HG03103 (cell line): Measurements from ENCODE around the gene TNK2.
"Not testable (repeated sequence)": the region's sequence is repeated elsewhere in the genome, so short reads cannot be mapped to it uniquely, and the experiment has no call there.

Experiments used
- ATAC-seq: cut with Tn5 transposase; IDR thresholded peaks from one replicate; pipeline ENCODE4 v1.9.1; 2021; ENCODE audit warnings: low read depth; ENCODE audit not compliant: unreplicated experiment

TNK2 gene

DNA sequence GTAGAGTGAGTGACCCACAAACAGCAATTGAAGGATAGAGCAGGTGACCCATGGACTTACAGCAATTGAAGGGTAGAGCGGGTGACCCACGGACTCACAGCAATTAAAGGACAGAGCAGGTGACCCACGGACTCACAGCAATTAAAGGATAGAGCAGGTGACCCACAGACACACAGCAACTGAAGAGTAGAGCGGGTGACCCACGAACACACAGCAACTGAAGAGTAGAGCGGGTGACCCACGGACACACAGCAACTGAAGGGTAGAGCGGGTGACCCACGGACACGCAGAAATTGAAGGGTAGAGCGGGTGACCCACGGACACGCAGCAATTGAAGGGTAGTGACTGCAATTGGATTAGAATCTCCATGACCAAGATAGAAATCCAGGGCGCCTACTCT lies 9.8 kb upstream of the TNK2 start:
- ATAC-seq: no peak

DNA sequence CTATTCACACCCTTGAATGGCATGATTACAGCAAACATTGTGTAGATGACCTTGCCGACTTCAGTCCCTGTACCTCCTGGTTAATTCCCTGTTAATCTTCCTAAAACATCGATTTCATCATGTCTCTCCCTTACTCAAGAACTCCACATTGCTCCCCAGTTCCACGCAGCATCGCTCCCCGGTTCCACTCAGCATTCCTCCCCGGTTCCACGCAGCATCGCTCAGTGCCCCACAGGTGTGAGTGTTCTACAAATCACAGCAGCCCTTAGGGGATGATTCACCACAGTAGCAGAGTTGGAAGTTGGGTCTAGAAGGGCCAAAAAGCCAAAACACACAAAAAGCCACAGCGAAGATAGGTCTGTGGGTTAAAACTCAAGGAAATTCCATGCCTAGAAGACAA lies 8.6 kb upstream of the TNK2 start:
- ATAC-seq: no peak

DNA sequence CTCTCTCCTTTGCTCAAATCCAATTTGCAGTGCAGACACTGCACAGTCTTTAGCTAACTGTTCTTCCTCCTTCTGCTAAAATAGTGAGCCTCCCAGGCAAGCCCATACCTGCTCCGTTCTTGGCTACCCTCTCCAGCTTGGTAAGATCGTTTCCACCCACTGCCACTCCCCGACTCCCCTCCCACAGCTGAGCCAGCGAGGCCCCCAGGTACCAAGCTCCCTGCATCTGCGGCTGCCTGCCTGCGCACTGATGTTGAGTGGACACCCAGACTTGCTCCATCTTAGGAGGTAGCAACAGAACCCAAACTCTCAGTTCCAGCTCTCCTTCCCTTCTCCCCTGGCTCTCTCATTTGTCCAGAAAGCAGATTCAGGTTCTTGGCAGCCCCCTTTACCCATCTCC lies 7.9 kb upstream of the TNK2 start:
- no peak for ATAC-seq

DNA sequence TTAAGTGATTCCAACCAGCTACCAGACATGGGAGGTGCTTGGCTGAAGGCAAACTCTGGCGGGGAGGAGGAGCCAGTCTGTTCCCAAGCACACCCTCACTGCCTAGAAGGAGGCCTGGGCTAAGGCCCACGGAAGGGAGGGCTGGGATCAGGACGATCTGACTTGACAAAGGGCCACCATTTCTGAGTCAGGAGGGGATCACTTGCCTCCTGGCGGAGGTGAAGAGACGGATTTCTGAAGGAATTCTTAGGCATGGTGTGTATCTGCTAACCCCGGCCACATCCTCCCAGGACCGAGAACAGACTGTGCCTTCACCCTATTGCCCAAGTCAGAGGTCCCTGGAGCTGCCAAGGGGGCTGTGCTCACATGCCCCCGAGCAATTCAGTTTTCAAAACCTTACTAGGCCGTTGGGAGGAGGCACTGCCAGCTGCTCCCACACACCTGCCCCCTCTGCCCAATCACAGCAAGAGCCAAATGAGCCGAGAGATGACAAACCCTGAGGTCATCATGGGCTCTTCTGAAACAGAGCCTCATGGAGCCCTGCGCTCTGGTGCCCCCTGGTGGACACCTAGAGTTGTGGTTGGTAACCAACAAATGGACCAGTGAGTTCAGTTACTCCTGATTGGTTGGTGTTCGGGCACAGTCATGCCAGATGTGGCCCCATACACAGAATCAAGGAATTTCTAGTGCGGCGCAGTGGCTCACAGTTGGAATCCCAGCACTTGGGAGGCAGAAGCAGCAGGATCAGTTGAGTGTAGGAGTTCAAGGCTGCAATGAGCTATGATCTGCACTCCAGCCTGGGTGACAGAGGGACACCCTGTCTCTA lies 6.5 kb upstream of the TNK2 start:
- ATAC-seq: peak; percentile 86

DNA sequence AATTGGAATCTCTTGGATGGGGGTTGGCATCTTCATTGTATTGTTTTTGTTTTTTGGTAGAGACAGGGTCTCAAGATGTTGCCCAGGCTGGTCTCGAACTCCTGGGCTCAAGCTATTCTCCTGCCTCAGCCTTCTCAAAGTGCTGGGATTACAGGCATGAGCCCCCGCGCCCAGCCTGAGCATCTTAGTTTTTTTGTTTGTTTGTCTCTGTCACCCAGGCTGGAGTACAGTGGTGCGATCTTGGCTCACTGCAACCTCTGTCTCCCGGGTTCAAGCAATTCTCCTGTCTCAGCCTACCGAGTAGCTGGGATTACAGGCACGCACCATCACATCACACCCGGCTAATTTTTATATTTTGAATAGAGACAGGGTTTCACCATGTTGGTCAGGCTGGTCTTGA lies 5.8 kb upstream of the TNK2 start:
- not testable (repeated sequence) for ATAC-seq

DNA sequence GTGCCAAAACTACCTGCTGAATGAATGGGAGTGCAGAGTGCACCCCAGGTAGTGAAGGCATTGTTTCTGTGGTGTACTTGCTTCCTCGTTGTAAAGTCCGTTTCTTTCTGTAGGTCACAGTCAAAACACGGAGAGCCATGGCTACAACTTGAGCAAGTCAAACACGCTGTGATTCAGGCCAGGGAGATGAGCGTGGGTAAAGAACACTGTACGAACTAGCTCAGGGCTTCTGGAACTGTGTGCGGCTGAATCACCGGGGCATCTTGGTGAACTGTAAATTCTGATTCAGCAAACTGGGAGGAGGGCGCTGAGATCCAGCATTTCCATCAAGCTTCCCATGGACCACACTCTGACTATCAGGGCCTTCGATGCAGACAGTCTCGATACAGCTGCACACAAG lies 5.0 kb upstream of the TNK2 start:
- no peak for ATAC-seq

DNA sequence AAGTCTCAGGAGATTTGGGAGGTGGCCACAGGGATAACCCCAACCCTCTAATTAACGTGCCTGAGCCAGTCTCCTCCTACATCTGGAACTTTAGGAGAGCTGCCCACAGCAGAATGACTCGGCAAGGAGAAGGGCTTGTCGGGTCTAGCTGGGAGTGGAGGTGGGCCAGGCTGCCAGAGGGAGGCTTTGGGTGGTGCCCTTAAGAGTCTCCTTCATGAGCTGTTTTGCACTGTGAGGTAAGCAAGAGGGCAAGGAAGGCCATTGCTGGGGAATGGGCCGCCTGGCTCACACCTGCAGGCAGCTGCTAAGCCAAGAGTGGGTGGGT lies 3.6 kb upstream of the TNK2 start:
- ATAC-seq: no peak

DNA sequence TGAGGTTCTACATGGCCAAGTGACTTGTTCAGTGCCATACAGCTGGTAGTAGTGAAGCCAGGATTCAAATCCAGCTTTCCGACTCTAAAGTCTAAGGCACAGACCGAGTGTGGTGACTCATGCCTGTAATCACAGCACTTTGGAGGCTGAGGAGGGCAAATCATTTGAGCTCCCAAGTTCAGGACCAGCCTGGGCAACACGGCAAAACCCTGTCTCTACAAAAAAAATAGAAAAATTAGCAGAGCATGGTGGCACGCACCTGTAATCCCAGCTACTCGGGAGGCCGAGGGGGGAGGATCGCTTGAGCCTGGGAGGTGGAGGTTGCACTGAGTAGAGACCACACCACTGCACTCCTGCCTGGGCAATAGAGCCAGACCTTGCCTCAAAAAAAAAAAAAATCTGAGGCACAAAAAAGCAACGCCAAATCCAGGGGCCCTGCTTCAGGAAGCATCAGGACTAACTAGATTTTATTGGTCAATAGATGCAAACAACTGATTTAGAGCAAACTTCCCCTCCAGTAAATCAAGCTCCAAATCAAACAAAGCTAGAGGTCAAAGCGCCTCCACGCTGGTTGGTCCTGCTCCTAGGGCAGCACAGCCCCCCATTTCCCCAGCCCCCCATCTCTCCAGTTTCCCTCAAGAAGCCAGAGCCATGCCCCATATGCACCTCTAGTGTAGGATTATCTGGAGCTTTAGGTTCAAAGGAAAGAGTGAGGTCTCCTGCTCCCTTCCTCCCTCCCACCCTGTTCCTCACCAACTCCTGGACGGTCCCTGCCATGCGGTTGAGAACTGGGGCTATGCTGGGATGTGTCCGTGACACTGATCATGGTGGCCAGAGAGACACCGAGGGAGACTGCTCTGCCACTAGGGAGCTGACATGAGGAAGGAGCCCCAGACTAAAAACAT lies 2.9 kb upstream of the TNK2 start:
- no peak for ATAC-seq

DNA sequence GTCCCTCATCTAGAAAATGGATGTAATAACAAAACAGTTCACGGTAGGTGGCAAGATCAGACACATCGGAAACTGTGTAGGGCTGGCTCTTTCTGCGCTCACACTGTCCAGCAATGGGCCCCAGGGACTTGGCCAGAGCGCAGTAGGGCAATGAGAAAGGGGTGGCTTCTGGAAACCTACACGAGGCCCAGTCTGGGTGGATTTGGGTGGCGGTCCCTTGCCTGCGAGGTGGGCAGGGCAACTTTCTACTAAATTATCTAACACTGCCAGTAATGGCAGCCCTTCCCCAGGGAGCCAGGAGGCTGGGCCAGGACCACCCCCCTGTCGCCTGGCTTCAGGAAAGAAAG lies 2.1 kb upstream of the TNK2 start:
- ATAC-seq: no peak

DNA sequence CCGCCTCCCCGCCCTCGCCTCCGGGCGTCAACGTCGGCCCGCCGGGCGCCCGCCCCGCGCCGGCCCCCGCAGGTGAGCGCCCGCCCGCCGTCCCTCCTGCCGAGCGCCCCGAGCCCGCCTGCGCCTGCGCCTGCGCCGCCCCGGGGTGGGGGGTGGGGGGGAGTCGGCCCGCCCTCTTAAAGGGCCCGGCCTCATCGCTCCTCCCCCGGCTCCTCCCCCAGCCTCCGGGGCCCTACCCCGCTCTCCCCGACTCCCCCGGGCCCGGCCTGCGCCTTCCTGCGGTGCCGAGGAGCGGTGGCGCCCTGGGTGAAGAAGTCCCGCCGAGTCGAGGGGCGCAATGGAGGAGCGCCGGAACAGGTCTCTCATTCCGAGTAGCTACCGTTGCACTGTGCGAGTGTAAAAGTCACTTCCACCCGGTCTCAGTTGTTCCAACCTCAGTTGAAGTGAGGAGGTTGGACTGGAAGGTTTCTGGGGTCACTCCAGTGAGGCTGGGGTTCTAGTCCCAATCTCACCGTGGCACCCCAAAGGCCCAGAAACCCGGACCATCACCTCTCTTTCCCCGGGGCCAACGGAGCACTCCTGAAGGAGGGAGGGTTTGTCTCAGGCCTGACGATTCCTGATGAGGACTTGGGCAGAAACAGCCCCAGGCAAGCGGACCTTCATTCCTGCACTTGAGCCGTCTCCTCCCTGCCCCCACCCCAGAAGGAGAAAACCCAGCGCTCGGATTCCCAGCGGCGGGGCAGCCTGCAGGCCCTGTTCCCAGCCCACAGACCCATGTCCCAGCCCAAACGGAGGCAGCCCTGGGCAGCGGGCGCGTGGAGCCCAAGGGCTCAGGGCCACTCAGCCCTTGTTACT lies 1.5 kb upstream of the TNK2 start:
- peak; percentile 28 for ATAC-seq

DNA sequence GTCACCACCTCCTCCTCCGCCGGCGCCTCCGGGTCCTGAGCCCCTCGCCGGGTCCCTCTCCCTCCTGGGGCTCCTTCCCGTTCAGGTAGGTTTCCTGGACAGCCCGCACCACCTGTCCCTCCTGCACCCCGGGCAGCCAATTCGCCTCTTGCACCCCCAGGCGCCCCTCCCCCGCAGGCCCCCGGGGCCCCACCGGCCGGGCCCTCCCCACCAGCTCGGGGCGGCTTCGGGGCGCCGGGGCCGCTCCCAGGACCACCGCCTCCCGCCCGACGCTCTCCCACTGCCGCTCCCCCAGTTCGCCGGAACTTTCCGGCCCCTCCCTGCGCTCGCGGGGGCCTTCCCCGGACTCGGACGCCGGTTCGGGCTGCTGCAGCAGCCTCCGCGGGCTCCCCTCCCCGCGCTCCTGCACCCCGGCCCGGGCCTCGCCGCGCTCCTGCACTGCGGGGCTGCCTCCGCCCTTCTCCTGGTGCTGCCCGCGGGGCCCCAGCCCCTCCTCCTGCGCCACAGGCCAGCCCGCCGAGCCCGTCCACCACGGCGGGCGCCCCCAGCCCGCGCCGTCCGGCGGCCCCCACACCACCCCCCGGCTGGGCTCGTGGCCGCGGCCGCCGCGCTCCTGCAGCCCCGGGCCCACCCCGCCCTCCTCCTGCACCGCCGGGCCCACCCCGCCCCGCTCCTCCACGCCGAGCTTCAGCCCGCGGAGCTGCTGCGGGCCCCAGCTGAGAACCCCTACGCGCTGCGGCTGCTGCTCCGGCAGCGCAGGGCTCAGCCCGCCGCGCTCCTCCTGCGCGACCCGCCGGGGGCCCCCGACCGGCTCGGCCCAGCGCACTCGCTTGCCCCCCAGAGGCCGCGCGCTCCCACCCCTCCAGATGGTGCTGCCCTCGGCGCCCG lies 587 bp upstream of the TNK2 start:
- ATAC-seq: peak; percentile 29

DNA sequence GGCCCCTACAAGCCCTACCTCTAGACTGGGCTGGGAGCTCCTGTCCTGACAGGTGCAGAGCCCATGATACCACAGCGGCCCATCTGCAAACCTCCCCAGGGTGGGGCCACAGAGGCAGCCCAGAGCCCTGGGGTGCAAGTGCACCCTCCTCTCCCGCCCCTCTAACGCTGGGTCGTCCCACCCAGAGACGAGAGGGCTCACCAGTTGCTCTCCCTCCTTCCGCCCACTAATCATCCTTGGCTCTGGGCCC lies 742 bp downstream of the TNK2 start:
- ATAC-seq: no peak

DNA sequence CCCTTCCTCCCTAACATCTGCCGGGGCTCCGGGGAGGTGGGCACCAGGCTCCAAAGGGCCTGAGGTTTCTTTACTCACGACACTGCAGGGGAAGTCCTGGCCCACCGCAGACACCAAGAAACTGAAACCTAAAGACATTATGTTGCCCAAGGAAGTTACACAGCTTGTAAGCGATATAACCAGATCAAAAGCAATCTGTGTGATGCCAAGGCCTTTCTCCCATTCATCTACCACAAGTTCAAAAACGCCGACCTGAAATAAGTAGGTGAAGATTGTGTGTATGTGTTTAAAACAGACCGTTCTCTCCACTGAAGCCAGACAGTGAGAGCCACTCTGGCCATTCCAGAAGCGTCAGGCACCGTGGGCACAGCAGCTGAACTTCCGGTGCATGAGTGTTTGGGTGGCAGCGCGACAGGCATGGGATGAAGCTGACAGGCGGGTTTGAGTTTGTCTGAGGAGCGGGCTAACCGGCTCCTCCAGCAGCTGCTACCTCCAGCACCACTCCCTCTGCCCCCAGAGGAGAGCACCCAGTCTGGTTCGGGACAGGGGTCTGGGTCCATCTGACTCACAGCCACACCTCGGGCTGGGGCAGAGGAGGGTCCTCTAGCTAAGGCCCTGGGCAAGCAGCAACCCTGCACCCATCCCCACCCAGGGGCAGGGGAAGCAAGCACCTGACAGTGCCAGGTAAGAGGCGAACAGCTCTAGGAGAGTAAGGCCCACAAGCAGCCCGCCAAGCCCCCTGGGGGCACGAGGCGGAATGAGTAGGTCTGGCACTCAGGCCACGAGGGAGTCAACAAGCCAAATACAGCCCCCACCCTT lies 1.3 kb downstream of the TNK2 start:
- ATAC-seq: no peak

DNA sequence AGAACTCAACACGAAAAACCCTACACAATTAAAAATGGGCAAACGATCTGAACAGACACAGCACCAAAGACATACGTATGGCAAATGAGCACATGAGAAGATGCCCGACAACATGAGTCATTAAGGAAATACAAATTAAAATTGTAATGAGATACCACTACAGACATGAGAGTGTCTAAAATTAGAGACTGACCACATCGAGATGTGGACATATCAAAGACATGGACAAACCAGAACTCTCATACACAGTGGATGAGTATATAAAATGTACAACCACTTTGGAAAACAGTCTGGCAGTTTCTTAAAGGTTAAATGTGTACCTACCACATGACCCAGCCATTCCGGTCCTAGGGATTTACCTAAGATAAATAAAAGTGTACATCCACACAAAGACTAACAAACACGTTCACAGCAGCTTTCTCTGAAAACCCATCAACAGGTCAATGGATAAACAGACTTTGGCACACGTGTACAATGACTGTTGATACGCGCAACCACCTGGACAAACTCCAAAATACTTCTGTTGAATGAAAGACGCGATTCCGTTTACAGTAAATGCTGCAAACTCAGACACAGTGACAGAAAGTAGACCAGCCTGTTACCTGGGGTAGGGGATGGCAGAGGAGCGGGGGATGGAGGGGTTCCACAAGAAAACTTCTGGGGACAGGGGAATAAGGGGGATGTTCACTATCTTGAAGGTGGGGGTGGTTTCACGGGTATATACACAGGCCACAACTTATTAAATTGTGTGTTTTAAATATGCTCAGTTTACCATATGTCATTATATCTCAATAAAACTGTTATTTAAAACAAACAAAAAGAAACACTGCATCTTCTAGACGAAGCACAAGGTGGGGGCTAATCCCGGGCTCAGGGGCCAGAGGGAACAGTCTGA lies 2.1 kb downstream of the TNK2 start:
- no peak for ATAC-seq

DNA sequence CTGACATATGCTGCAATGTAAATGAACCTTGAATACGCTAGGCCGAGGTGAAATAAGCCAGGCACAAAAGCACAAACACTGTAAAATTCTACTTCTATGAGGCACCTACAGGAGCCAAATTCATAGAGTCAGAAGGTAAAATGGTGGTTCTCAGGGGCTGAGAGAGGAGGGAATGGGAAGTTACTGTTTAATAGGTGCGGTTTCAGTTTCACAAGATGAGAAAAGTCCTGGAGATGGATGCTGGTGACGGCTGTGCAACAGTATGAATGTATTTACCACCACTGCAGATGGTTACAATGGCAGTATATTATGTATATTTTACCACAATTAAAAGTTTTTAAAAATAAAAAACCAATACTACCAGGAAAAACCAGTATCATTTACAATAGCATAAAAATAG lies 4.0 kb downstream of the TNK2 start:
- ATAC-seq: no peak

DNA sequence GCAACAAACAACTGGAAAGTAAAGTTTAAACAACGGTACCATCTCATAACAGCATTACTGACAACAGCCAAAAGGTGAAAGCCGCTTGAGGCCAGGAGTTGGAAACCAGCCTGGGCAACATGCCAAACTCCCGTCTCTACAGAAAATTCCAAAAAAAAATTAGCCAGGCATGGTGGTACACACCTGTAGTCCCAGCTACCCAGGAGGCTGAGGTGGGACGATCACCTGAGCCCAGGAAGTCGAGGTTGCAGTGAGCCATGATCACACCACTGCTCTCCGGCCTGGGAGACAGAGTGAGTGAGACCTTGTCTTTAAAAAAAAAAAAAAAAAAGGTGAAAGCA lies 4.4 kb downstream of the TNK2 start:
- ATAC-seq: no peak

DNA sequence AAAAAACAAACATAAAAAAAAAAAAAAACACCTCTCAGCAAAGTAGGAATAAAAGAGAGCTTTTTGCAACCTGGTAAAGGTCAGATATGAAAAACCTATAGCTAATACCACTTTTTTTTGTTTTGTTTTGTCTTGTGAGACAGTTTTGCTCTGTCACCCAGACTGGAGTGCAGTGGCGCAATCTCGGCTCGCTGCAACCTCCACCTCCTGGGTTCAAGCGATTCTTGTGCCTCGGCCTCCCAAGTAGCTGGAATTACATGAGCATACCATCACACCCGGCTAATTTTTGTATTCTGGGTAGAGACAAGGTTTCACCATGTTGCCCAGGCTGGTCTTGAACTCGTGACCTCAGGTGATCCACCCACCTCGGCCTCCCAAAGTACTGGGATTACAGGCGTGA lies 5.7 kb downstream of the TNK2 start:
- ATAC-seq: not testable (repeated sequence)

DNA sequence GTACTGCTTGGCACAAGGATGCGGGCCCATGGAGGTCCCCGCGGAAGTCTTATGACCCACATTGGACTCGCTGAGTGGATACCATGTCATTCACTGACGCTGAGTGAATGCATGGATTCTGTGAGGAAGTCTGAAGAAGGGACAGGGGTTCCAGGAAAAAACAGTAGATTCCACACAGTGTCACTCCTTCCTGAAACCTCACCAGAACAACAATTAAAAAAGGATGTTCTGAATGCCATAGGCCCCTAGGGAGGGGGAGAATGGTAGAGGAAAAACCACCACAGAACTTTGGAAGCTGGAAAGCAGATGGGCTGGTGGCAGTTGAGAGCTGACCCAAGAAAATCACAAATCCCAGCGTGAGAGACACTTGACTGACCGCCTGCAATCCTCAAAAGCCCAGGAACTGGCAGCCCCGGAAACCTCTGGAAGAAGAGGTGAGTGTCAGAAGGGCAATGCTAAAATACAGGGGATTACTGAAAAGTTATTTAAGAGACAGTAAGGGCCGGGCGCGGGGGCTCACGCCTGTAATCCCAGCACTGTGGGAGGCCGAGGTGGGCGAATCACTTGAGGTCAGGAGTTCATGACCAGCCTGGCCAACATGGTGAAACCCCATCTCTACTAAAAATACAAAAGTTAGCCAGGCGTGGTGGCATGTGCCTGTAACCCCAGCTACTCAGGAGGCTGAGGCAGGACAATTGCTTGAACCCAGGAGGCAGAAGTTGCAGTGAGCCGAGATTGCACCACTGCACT lies 6.3 kb downstream of the TNK2 start:
- ATAC-seq: not testable (repeated sequence)
